HG02763 (cell line): ENCODE data around the gene DUS2.
"Not testable (repeated sequence)": the region's sequence is repeated elsewhere in the genome, so short reads cannot be mapped to it uniquely, and the experiment has no call there.

ENCODE experiments used
- ATAC-seq: cut with Tn5 transposase; IDR thresholded peaks from one replicate; pipeline ENCODE4 v1.9.1; 2021; ENCODE audit warnings: mild to moderate bottlenecking, moderate library complexity; ENCODE audit not compliant: unreplicated experiment

Gene DUS2

DNA sequence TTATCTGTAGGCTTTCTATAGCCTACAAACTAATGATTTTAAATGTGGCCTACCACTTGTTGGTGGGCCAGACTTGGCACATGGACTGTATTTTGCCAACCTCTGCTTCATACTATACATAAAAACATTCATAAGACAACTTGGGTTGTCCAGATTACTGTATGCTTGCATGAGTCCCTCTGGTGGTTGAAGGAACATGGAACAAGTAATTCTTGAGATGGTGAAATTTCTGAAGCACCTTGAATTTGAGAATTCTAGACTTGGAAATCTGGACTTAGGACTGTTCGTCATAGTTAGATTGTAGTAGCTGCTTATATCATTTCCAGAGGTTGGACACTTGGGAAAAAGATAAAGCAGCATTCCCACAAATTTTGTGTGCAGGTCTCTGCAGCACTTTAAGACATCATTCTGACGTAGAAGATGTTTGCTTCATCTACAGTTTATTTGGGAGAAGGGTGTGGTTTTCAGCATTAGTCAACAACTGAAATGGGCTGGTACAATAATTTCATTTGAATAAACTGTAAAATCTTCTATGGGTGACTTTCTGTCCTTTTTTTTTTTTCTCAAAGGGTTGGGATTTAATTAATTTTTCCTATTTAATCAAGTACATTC lies 93.3 kb downstream of the DUS2 start:
- ATAC-seq = no peak

DNA sequence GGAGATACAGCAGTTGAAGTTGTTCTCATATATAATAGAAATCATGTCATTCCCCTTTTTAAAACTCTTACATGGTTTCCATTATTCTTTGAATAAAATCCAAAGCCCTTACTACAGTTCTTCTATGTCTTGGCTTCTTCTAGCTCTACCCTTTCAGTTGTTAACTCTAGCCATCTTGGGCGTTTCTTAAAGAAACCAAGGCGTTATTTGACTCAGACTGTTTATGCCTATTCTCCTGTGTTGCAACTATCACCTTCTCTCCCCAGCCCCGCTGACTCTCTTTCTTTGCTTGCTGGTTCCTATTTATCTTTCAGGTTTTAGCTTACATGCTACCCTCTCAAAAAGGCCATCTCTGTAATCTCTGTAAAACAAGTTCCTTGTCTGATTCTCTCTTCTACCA lies 94.8 kb downstream of the DUS2 start:
- ATAC-seq = no peak

DNA sequence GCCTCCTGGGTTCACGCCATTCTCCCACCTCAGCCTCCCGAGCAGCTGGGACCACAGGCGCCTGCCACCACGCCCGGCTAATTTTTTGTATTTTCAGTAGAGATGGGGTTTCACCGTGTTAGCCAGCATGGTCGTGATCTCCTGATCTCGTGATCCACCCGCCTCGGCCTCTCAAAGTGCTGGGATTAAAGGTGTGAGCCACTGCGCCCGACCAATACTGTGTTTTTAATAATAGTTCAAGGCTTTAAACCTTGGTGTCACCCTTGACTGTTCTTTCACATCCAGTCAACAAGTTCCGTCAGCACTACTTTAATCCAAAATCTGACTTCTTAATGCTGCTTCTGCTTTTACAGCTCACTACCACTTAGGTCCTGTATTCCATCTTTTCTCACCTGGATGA lies 95.9 kb downstream of the DUS2 start:
- peak; percentile 42 for ATAC-seq

DNA sequence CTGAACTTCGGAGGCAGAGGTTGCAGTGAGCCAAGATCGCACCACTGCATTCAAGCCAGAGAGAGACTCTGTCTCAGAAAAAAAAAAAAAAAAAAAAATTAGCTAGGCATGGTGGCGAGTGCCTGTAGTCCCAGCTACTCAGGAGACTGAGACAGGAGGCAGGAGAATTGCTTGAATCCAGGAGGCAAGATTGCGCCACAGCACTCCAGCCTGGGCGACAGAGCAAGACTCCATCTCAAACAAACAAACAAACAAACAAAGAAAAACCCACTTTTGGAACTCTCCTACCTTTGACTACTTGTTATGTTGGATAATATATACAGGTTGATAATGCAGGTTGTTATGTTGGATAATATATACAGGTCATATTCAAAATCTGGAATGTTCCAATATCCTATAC lies 97.4 kb downstream of the DUS2 start:
- not testable (repeated sequence) for ATAC-seq

DNA sequence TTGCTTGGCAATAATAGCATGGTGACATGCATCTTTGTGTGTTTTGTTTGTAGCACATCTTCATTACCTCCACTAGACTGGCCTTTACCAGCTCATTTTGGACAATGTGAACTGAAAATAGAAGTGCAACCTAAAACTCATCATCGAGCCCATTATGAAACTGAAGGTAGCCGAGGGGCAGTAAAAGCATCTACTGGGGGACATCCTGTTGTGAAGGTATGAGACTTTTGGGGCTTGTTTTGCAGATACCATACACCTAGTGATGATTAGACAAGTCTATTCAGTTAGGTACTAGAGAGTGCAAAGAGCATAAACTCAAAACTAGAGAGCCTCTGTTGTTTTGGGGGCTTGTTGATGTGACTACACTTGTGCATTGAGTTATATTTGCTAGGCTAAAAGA lies 103.3 kb downstream of the DUS2 start:
- ATAC-seq = no peak

DNA sequence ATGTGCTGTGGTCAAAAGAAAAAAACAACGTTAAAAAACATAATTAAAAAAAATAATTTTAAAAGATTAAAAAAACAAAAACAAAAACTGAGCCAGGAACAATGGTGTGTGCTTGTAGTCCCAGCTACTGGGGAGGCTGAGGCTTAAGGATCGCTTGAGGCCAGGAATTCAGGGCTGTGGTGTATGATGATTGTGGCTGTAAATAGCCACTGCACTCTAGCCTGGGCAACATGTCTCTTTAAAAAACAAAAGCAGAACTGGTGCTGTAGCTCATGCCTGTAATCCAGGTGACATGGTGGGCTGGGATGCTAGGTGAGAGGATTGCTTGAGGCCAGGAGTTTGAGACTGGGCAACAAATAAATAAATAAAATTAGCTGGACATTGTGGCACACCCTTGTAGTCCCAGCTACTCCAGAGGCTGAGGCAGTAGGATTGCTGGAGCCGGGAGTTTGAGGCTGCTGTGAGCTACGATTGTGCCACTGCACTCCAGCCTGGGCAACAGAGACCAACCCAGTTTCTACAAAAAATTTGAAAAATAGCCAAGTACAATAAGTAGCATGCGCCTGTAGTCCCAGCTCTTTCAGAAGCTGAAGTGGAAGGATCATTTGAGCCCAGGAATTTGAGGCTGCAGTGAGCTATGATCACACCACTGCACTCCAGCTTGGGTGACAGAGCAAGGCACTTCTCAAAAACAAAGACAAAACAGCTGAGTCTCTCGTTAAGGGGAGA lies 105.7 kb downstream of the DUS2 start:
- ATAC-seq = no peak
